ENCODE data around the gene P3H1. TPM values are rescaled to one million over a fixed set of nuclear protein-coding genes. Genes with fewer than 3 reads are reported as not detected.
"Not testable (repeated sequence)": the region's sequence is repeated elsewhere in the genome, so short reads cannot be mapped to it uniquely, and the experiment has no call there.

P3H1 gene, protein sequence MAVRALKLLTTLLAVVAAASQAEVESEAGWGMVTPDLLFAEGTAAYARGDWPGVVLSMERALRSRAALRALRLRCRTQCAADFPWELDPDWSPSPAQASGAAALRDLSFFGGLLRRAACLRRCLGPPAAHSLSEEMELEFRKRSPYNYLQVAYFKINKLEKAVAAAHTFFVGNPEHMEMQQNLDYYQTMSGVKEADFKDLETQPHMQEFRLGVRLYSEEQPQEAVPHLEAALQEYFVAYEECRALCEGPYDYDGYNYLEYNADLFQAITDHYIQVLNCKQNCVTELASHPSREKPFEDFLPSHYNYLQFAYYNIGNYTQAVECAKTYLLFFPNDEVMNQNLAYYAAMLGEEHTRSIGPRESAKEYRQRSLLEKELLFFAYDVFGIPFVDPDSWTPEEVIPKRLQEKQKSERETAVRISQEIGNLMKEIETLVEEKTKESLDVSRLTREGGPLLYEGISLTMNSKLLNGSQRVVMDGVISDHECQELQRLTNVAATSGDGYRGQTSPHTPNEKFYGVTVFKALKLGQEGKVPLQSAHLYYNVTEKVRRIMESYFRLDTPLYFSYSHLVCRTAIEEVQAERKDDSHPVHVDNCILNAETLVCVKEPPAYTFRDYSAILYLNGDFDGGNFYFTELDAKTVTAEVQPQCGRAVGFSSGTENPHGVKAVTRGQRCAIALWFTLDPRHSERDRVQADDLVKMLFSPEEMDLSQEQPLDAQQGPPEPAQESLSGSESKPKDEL
- 10 to 100 TPM; 35.6 to 38.5 TPM for total RNA-seq
- polyA plus RNA-seq: 11.1 TPM

DNA sequence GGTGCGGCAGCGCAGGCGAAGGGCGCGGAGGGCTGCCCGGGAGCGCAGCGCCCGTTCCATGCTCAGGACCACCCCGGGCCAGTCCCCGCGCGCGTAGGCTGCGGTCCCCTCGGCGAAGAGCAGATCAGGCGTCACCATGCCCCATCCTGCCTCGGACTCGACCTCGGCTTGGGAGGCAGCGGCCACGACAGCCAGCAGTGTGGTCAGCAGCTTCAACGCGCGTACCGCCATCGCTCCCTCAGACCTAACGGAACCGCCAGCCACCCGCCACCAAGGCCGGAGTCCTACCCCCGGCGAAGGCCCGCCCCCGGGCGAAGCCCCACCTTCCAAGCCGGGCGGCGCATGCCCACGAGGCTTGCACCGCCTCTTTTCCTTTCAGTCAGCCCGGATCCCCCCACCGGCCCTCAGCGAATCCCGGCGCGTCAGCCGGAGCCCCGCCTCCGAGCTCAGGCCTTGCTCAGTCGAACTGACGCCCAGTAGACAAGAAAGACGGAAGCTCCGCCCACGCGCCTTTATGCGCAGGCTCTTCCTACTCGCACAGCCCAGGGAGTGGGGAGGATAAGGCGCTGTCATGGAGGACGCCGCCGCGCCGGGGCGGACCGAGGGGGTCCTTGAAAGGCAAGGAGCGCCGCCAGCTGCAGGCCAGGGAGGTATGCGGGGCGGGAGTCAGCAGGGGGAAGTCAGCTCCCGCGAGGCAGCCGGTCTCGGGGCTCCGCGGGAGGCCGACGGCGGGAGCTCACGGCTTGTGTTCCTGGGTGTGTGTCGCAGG, at the start of gene P3H1, which contains the start of gene C1orf50:
TSS of gene P3H1 (minus strand) at position 288 of the 769 bp plus-strand sequence. CDS start at position 231, 57 bp downstream.
TSS of gene C1orf50 (plus strand) at position 509 of the 769 bp plus-strand sequence. CDS start at position 572, 63 bp downstream.
- Mint-ChIP-seq H3K27me3 (no peaks in the 10 kb centered on the region), H3K27ac (peak within 1 kb of the TSS; percentile 64 to 97 (median 94)), H3K4me3 (no peak within 1 kb of the TSS), H3K4me1 (peaks cover 24 to 43% (median 36%) of the 10 kb centered on the region in 3 donors), H3K36me3 (peaks cover 0 to 30% (median 5%) of the 10 kb centered on the region in 3 donors), H3K9me3 (no peaks in the 10 kb centered on the region)
- no peaks in the 10 kb centered on the region for H3K36me3 ChIP-seq (ENCODE audit: insufficient read depth, low read length)
- DNase-seq: peak; percentile 100
- H3K9me3 ChIP-seq (ENCODE audit: low read length): no peaks in the 10 kb centered on the region
- ChIA-PET POLR2A (interaction anchor here (0.6 to 2.8 kb wide), 18 partner anchors 17 to 1180 kb away, joined by 3 to 45 read pairs (median 4); partner anchors contain the start of genes CCDC30, ERMAP, IPO13 and PPIH), CTCF (interaction anchor here (0.6 to 3.1 kb wide), 15 partner anchors 9 to 429 kb away, joined by 3 to 17 read pairs (median 5); partner anchors contain the start of genes PPIH and ZNF691)
- H3K4me3 ChIP-seq (ENCODE audit: low read length): peak within 1 kb of the TSS; percentile 83
- H3K27ac ChIP-seq (ENCODE audit: low read depth, low read length): peak within 1 kb of the TSS; percentile 90
- H3K4me1 ChIP-seq (ENCODE audit: insufficient read depth, low read length): peaks cover 37% of the 10 kb centered on the region
- H3K27me3 ChIP-seq (ENCODE audit: insufficient read depth, low read length, poor library complexity, severe bottlenecking): no peaks in the 10 kb centered on the region

DNA sequence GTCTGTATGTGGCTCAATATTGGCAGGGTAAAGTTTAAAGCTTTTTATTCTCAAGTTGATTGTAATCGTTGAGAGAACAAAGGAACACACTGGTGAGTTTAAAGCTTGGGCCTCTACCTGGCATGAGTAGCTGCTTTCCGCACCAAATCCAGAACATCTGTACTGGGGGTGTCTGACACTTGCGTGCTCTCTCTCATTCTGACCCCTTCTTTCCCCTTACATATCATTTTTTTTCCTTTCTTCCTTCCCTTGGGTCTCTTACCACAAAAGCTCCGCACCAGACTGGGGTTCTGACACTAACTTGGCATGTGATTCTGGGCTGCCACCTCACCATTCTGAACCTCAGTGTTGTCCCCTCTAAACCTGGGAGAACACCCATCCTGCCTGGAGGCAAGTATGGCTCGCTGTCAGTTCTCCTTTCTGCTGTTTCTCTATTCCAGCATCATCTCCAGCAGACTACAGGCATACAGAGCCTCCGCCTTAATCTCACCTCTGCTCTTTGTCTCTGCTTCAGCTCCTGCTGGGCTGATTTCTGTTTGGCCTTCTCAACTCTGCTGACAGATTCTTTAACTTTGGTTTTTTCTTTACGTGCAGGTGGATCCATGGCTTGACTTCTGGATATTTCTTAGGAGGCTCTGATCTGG, 49.2 kb upstream of the P3H1 start:
- H3K9me3 ChIP-seq (ENCODE audit: low read length): no peaks in the 10 kb centered on the region
- Mint-ChIP-seq H3K36me3 (peaks cover 0 to 13% (median 5%) of the 10 kb centered on the region in 3 donors), H3K9me3 (no peaks in the 10 kb centered on the region), H3K4me1 (peaks cover 18 to 29% (median 26%) of the 10 kb centered on the region in 3 donors), H3K4me3 (peak overlapping the region; percentile 78 to 91 (median 85)), H3K27me3 (no peaks in the 10 kb centered on the region), H3K27ac (peak overlapping the region; percentile 84 to 98 (median 94))
- CTCF ChIA-PET: interaction anchor here (1.0 to 2.8 kb wide), 3 partner anchors 31 to 482 kb away, joined by 3 to 14 read pairs (median 3); partner anchors contain the start of genes P3H1 and ZNF691
- POLR2A ChIA-PET: interaction anchor here (1.2 to 3.6 kb wide), 3 partner anchors 31 to 158 kb away, joined by 3 to 30 read pairs (median 7); partner anchors contain the start of genes C1orf50, P3H1, PPIH and ZNF691
- H3K27ac ChIP-seq (ENCODE audit: low read depth, low read length): peak overlapping the region; percentile 76
- H3K4me1 ChIP-seq (ENCODE audit: insufficient read depth, low read length): peaks cover 10% of the 10 kb centered on the region
- H3K36me3 ChIP-seq (ENCODE audit: insufficient read depth, low read length): peaks cover 3% of the 10 kb centered on the region
- peak overlapping the region; percentile 60 for H3K4me3 ChIP-seq (ENCODE audit: low read length)
- peak in 3 of 5 donors; percentile 2 to 28 (median 3) for DNase-seq
- no peaks in the 10 kb centered on the region for H3K27me3 ChIP-seq (ENCODE audit: insufficient read depth, low read length, poor library complexity, severe bottlenecking)

DNA sequence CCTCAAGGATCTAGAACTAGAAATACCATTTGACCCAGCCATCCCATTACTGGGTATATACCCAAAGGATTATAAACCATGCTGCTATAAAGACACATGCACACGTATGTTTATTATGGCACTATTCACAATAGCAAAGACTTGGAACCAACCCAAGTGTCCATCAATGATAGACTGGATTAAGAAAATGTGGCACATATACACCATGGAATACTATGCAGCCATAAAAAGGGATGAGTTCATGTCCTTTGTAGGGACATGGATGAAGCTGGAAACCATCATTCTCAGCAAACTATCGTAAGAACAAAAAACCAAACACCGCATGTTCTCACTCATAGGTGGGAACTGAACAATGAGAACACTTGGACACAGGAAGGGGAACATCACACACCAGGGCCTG, 48.0 kb upstream of the P3H1 start:
- peak overlapping the region in 1 of 7 donors; percentile 65 for H3K4me3 Mint-ChIP-seq
- H3K9me3 ChIP-seq (ENCODE audit: low read length); H3K36me3 ChIP-seq (ENCODE audit: insufficient read depth, low read length); H3K9me3 Mint-ChIP-seq; CTCF ChIA-PET; H3K27me3 Mint-ChIP-seq; H3K27ac ChIP-seq (ENCODE audit: low read depth, low read length); POLR2A ChIA-PET; H3K27me3 ChIP-seq (ENCODE audit: insufficient read depth, low read length, poor library complexity, severe bottlenecking); H3K4me3 ChIP-seq (ENCODE audit: low read length); DNase-seq: not testable (repeated sequence)
- peaks cover 18 to 28% (median 26%) of the 10 kb centered on the region in 3 donors for H3K4me1 Mint-ChIP-seq
- peaks cover 10% of the 10 kb centered on the region for H3K4me1 ChIP-seq (ENCODE audit: insufficient read depth, low read length)
- H3K36me3 Mint-ChIP-seq: peaks cover 0 to 18% (median 3%) of the 10 kb centered on the region in 3 donors
- peak overlapping the region in 1 of 8 donors; percentile 42 for H3K27ac Mint-ChIP-seq

DNA sequence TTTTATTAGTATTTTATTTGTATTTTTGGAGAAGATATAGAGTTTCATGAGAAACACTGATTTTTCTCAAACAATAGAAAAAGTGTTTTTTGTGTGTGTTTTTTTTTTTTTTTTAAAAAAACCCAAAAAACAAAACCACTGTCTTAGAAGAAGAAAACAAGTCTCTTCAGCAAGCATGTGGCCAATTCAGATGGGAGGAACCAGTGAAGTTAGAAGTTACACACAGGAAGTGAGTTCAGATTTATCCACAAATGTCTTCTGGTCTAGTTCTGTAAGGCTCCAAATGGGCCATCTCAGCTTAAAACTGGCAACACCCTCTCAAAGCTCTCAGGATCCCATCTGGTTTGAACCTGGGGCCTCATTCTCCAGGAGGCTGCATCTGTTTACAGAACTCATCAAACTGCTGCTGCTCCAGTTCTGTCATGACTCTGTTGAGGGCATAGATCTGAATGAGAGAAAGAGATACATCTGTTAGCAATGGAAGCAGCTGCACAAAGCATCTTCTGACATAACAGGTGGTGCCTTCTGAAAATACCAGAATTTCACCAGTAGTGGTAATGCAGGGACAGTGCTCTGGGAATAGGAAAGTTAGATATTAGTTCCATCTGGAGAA, 40.3 kb upstream of the P3H1 start:
- Mint-ChIP-seq H3K4me1 (peaks cover 4 to 13% (median 12%) of the 10 kb centered on the region in 3 donors), H3K4me3 (no peak overlapping the region), H3K27me3 (no peaks in the 10 kb centered on the region), H3K9me3 (no peaks in the 10 kb centered on the region), H3K27ac (peak overlapping the region in 1 of 8 donors; percentile 24), H3K36me3 (peaks cover 0 to 33% (median 8%) of the 10 kb centered on the region in 3 donors)
- CTCF ChIA-PET: interaction anchor here (1.2 kb wide), 1 partner anchor 22 kb away, joined by 3 read pairs; the partner anchor contains the start of gene TMEM269
- no peak overlapping the region for H3K4me3 ChIP-seq (ENCODE audit: low read length)
- POLR2A ChIA-PET: no interaction called here
- no peaks in the 10 kb centered on the region for H3K9me3 ChIP-seq (ENCODE audit: low read length)
- no peak for DNase-seq
- H3K36me3 ChIP-seq (ENCODE audit: insufficient read depth, low read length): peaks cover 3% of the 10 kb centered on the region
- no peak overlapping the region for H3K27ac ChIP-seq (ENCODE audit: low read depth, low read length)
- H3K4me1 ChIP-seq (ENCODE audit: insufficient read depth, low read length): no peaks in the 10 kb centered on the region
- H3K27me3 ChIP-seq (ENCODE audit: insufficient read depth, low read length, poor library complexity, severe bottlenecking): no peaks in the 10 kb centered on the region

DNA sequence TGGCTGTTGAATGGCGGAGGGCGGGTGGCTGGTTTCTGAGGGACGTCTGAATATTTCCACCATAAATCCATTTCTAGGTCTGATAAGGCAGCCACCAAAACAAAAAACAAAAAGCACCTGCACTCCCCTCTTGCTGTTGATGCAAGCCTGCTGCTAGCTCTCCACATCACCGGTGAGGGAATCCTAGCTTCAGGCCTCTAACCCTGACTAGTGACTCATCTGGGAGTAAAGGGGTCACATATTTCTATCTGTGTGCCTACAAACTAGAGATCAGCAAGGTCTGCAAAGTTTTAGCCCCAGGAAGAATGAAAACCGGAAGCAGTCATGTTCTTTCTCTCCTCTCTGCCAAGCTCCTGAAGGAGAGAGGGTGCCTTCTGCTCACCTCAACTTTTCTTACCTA, 39.8 kb upstream of the P3H1 start:
- Histone ChIP-seq H3K27ac (ENCODE audit: low read depth, low read length) (no peak overlapping the region), H3K4me1 (ENCODE audit: insufficient read depth, low read length) (no peaks in the 10 kb centered on the region), H3K4me3 (ENCODE audit: low read length) (no peak overlapping the region), H3K36me3 (ENCODE audit: insufficient read depth, low read length) (peaks cover 3% of the 10 kb centered on the region), H3K27me3 (ENCODE audit: insufficient read depth, low read length, poor library complexity, severe bottlenecking) (no peaks in the 10 kb centered on the region), H3K9me3 (ENCODE audit: low read length) (no peaks in the 10 kb centered on the region)
- H3K27ac Mint-ChIP-seq: no peak overlapping the region
- DNase-seq: no peak
- H3K9me3 Mint-ChIP-seq: no peaks in the 10 kb centered on the region
- peaks cover 0 to 32% (median 9%) of the 10 kb centered on the region in 3 donors for H3K36me3 Mint-ChIP-seq
- ChIA-PET CTCF (interaction anchor here (1.2 kb wide), 1 partner anchor 21 kb away, joined by 3 read pairs; the partner anchor contains the start of gene TMEM269), POLR2A (interaction anchor here (0.5 kb wide), 1 partner anchor 630 kb away, joined by 4 read pairs; no protein-coding TSS in a partner anchor)
- H3K27me3 Mint-ChIP-seq: no peaks in the 10 kb centered on the region
- H3K4me1 Mint-ChIP-seq: peaks cover 4 to 13% (median 11%) of the 10 kb centered on the region in 3 donors
- no peak overlapping the region for H3K4me3 Mint-ChIP-seq

DNA sequence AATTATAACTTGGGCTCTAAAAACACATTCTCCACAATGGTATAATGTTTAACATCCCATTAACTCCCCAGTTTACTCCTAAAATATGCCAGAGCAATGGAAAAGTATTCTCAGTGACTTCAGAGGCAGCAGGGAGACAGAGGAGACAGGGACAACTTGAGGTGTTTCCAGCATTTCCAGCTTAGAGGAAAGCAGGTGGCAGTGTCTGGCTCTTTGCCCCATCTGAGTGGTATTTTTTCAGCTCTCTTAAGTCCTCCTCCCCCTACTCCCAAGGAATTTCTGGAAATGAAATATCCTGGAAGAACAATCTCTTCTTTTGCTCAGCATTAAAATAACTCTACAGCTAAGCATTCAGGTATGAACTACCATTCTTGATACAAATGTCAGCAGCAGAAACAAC, 39.3 kb upstream of the P3H1 start:
- Histone ChIP-seq H3K4me3 (ENCODE audit: low read length) (no peak overlapping the region), H3K27ac (ENCODE audit: low read depth, low read length) (no peak overlapping the region), H3K36me3 (ENCODE audit: insufficient read depth, low read length) (peaks cover 1% of the 10 kb centered on the region), H3K9me3 (ENCODE audit: low read length) (no peaks in the 10 kb centered on the region), H3K4me1 (ENCODE audit: insufficient read depth, low read length) (no peaks in the 10 kb centered on the region), H3K27me3 (ENCODE audit: insufficient read depth, low read length, poor library complexity, severe bottlenecking) (no peaks in the 10 kb centered on the region)
- POLR2A ChIA-PET: interaction anchor here (0.5 kb wide), 1 partner anchor 629 kb away, joined by 4 read pairs; no protein-coding TSS in a partner anchor
- Mint-ChIP-seq H3K36me3 (peaks cover 0 to 31% (median 9%) of the 10 kb centered on the region in 3 donors), H3K27me3 (peaks cover 0 to 1% of the 10 kb centered on the region in 2 donors), H3K27ac (peak overlapping the region in 1 of 8 donors; percentile 4), H3K4me1 (peaks cover 4 to 13% (median 9%) of the 10 kb centered on the region in 3 donors), H3K4me3 (no peak overlapping the region), H3K9me3 (no peaks in the 10 kb centered on the region)
- DNase-seq: no peak
- CTCF ChIA-PET: no interaction called here
